HG03520 (cell line): ENCODE results near the gene PRSS16.
"Not testable (repeated sequence)": the region's sequence is repeated elsewhere in the genome, so short reads cannot be mapped to it uniquely, and the experiment has no call there.

Source experiments
- ATAC-seq: cut with Tn5 transposase; IDR thresholded peaks from one replicate; pipeline ENCODE4 v1.9.1; 2021; ENCODE audit warnings: mild to moderate bottlenecking, moderate library complexity; ENCODE audit not compliant: unreplicated experiment

Gene PRSS16, protein sequence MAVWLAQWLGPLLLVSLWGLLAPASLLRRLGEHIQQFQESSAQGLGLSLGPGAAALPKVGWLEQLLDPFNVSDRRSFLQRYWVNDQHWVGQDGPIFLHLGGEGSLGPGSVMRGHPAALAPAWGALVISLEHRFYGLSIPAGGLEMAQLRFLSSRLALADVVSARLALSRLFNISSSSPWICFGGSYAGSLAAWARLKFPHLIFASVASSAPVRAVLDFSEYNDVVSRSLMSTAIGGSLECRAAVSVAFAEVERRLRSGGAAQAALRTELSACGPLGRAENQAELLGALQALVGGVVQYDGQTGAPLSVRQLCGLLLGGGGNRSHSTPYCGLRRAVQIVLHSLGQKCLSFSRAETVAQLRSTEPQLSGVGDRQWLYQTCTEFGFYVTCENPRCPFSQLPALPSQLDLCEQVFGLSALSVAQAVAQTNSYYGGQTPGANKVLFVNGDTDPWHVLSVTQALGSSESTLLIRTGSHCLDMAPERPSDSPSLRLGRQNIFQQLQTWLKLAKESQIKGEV

DNA sequence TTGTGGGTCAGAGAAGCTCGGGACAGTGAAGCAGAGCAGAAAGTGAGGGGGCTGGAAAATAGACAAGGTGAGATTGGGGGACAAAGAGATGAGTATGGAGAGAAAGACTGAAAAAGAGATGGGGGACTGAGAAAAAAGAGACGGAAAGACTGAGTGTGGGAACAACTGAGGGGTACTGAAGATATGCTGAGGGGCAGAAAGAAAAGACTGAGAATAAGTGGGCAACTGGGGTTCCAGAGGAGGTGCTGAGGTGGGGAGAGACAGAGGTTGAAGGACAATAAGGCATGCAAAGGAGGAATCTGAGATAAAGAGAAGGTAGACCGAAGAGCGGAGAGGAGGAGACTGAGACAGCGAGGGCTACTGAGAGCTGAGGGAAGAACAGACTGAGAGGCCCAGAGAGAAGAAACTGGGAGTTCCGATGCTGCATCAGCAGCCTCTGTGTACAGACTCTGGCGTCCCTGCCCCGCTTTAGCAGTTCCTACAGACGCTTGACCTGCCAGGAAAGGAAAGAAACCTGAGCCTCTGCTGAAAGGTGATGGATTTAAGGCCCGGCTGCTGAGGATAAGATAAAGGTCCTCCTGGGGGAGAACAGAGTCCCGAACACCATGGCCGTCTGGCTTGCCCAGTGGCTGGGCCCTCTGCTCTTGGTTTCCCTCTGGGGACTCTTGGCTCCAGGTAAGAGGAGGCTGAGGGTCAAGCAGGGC is at the start of gene PRSS16:
Gene PRSS16 (plus strand): TSS at position 569 of the 704 bp plus-strand sequence. CDS start 37 bp downstream, at position 606.
- ATAC-seq, result no peak

DNA sequence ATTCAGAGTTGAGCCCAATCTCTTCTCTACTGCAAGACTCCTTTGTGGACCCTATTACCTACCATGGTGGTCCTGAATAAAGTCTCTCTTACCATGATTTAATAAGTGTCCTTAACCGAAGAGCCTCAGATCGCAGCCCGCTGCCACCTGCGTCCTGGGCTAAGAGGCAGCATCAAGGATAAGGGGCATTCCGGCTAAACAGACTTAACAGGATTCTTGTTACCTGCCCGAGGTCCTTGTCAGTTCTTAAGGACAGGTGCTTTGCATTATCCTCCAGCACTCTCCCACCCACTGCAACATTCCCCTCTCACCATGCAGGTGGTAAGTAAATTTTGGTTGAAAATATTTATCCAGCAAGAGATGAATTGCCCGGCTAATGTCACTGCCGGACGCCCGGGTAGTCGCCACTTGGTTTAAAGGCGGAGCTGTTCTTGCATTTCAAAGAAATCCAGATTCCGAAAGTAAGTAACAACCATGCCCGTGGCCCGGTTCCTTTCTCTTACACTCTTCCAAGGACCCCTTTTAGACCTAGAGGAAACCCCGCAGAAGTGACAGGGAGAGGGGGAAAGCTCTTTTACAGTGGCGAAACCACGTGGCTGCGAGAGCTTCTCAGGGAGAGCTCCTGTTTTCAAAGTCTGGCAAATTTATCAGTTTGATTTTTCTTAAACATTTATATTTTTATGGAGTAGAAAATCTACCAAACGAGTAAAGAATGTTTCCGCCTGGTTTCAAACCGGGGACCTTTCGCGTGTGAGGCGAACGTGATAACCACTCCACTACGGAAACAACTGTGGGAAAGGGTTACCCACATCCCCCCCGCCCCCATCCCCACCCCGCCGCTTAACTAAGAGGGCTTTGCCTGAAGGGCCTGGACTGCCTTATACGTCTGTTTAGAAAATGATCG is 41.9 kb upstream of the PRSS16 start:
- ATAC-seq, result no peak

DNA sequence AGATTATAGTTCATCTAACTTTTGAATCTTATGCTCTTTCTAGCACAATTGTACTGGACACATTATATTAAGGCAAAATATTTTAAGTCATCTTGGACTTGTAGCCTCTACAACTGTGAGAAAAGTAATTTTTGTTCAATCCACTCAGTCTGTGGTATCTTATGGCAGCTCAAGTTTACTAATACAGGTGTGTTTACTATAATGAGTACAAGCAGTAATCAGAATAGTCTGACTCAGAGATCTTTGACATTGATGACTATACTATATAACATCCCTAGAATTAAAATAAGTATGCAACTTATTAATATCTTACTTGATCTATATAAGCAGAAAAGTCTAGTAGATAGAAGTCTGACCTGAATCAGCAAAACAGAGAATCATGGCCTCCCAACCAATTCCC is 40.7 kb upstream of the PRSS16 start:
- ATAC-seq, result no peak

DNA sequence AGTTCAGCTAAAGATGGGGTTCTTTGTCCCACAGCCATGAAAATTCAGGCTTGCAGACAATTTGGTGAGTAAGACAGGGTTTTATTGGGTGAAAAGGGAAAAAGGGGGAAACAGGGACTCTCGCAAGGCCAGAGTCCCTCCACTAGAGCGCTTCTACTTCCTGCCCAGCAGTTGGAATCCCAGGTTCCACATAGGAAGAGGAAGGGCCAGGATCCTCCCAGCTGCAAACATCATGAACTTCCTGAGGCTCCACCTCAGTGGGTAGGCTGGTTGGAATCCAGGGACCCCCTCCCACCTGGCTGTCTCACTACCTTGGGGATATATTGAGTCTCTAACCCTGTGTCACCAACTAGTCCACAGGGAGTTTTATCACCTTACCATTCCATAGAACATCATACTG is 39.5 kb upstream of the PRSS16 start:
- no peak for ATAC-seq

DNA sequence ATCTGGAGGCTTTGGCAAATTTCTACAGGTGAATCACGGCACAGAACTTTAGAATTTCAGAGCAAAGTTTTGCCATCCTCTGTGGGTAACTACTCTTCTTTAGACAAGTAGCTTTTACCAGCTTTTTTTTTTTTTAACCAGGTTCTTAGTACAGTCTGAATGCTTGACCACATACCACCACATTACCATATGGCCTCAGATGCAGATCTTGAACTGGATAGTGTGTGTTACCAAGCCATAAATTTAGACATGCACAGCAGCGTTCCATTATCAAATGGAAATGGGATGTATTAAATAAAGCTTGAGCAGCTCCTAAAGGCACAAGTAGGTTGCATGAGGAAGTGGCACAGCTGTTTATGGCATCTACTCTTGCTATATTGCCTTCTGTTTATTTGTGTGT is 38.3 kb upstream of the PRSS16 start:
- ATAC-seq, result no peak

DNA sequence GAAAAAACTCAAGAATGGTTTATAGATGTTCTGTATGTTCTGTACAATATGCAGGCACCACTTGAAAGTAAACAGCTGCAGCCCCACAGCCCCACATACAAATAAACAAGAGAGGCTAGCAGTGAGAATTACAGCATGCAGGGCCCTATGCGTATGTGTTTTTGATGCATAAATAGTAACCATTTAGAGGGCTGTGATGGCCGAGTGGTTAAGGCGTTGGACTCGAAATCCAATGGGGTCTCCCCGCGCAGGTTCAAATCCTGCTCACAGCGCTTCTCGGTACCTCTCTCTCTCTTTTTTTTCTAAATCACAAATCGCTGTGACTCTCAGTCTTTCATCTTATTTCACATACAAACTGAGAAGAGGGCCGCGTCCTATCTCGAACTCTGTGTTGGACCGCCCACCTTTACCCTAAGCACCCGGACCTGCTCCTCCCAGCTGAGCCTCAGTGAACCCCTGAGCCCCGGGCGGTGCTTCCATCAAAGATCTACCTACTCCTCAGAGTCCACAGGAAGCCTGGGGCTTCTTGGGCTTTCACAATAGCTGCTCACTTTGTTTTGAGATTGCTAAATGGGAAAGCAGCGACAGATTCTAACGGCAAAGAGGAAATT is 37.7 kb upstream of the PRSS16 start:
- ATAC-seq, result no peak

DNA sequence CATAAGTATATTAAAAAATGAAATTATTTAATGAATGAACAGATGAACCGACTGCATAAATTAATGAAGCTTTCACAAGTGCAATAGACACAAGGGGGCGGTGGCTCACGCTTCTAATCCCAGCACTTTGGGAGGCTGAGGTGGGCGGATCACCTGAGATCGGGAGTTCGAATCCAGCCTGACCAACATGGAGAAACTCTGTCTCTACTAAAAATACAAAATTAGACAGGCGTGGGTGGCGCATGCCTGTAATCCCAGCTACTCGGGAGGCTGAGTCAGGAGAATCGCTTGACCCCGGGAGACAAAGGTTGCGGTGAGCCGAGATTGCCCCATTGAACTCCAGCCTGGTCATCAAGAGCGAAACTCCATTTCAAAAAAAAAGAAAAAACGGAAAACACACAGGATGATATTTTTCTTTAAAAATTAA is 34.4 kb upstream of the PRSS16 start:
- not testable (repeated sequence) for ATAC-seq

DNA sequence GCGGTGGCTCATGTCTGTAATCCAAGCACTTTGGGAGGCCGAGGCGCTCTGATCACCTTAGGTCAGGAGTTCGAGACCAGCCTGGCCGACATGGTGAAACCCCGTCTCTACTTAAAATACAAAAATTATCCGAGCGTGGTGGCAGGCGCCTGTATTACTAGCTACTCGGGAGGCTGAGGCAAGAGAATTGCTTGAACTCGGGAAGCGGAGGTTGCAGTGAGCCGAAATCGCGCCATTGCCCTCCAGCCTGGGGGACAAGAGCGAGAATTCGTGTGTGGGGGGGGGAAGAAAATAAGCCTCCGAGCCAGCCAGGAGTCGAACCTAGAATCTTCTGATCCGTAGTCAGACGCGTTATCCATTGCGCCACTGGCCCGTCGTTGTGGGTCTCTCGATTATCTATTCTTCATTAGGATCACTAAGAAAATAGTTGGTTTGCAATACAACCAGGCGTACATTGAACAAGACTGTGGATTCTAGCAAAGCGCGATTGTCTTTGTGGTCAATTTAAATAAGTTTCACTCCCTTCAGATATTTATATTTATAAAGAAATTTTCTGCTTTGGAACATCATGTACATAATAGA is 33.9 kb upstream of the PRSS16 start:
- ATAC-seq, result no peak

DNA sequence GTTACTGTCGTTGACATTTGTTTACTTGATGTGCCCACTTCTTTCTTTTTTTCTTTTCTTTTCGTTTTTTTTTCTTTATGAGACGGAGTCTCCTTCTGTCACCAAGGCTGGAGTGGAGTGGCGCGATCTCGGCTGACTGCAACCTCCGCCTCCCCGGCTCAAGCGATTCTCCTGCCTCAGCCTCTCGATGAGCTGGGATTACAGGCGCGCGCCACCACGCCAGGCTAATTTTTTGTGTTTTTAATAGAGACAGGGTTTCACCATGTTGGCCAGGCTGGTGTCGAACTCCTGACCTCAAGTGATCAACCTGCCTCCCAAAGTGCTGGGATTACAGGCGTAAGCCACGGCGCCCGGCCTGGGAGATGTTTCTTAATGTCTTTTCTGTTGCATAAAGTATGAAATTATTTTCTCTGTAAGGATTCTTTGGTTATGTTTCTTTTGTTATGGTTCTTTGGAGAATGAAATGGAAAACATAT is 33.3 kb upstream of the PRSS16 start:
- no peak for ATAC-seq

DNA sequence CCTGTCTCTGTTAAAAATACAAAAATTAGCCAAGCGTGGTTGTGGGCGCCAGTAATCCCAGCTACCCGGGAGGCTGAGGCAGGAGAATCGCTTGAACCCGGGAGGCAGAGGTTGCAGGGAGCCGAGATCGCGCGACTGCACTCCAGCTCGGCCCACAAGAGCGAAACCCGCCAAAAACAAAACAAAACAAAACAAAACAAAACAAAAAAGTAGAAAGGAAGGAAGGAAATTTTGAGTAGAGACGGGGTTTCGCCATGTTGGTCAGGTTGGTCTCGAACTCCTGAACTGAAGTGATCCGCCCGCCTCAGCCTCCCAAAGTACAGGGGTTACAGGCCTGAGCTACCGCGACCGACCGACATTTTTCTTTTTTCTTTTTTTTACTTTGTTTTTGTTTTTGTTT is 30.6 kb upstream of the PRSS16 start:
- ATAC-seq, result no peak

DNA sequence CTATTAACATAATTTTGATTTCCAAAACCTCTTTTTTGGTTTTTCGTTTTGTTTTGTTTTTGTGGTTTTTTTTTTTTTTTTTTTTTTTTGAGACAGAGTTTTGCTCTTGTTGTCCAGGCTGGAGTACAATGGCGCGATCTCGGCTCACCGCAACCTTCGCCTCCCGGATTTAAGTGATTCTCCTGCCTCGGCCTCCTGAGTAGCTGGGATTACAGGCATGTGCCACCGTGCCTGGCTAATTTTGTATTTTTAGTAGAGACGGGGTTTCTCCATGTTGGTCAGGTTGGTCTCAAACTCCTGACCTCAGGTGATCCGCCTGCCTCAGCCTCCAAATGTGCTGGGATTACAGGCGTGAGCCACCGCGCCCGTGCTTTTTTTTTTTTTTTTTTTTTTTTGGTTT is 24.5 kb upstream of the PRSS16 start:
- ATAC-seq, result not testable (repeated sequence)

DNA sequence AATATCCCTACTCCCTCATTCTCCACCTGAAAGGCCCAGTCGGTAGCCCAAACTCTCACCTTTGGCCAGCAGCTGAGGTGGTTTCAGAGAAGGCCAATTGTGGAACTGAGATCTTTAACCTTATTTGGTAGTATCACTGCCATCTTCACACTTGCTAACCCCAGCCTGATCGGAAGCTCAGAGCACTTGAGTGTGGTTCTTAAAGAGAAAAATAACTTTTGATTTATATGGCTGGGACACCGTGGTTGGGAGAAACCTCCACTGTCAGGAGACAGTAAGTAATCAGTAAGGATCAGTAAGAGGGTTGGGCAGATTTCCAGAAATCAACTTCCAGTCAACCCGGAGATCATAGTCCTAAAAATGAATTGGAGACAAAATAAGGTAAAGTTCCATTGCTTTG is 22.8 kb upstream of the PRSS16 start:
- no peak for ATAC-seq

DNA sequence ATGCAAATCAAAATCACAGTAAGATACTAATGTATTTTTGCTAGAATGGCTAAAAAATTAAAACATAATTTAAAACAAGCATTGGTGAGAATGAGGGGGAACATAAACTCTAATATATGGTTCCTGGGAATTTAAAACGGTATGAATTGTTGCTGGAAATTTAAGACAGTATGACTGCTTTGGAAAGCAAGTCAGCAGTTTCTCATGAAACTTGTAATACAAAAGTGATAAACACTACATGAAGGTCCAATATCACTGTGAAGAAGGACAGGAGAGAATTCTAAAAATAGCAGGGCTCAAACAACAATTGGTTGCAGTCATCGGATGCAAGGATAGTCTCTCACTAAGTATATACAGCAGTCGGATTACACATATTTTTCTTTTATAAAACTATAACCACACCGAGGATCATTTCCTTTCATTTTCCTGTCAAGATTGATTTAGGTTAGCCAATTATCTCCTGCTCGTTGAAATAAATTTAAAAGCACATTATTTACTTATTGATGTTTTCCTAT is 18.5 kb upstream of the PRSS16 start:
- ATAC-seq, result no peak

DNA sequence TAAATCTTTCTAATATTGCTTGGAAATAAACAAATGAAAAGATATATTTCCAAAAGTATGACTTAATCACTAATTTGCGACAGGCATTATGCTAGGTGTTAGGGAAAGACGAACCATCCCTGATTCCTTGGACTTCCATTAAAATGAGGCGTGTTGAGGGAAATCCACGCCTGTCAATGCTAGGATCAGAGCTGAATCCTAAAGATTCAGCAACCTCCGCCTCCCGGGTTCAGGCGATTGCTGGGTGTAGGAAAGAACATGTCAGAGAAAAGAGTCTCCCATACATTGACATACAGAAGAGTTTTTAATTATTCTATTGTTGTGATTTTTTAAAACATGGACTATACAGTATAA is 16.8 kb upstream of the PRSS16 start:
- ATAC-seq, result no peak

DNA sequence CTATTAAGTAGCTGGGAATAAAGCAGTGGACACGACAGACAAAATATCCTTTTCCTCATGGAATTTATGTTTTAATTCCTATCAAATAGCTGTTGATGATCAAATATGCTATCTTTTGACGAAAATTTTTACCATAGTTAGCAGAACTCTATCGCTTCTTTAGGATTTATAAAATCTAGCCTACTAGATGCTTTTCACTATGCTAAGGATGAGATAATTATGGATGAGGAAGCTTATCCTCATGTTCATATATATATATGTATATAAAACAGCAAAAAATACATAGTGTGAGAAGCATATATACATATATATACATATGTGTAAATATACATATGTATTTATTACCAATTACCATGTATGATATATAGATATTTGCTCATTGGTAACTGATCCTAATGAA is 12.9 kb upstream of the PRSS16 start:
- no peak for ATAC-seq

DNA sequence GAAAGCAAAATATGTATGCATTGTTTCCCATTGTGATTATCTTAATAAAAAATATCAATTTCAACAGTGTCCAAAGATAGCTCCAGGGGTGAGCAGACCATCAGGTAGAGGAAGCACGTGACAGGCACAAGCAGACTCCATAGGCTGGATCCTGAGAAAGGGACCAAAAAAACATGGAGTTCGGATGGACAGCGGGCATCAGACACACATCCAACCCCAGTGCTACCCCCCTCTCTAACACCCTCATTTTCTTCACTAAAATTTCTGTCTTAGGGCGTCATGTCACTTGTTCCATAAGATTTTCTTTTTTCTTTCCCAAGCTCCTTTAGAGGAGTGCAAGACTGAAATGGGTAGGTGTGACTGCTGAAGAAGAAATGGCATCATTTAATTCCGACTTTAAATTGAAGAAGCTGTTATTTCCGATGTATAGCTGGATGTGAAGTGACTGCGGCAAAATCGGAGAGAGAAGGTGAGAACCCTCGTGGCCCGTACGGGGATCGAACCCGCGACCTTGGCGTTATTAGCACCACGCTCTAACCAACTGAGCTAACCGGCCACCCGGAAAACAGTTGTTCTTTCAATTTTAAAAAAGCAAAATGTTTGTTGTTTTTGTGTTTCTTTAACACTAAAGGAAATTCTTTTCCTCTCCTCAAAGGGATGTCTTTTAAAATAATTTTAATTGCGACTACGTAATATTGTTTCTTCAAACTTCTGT is 10.3 kb upstream of the PRSS16 start:
- ATAC-seq, result no peak

DNA sequence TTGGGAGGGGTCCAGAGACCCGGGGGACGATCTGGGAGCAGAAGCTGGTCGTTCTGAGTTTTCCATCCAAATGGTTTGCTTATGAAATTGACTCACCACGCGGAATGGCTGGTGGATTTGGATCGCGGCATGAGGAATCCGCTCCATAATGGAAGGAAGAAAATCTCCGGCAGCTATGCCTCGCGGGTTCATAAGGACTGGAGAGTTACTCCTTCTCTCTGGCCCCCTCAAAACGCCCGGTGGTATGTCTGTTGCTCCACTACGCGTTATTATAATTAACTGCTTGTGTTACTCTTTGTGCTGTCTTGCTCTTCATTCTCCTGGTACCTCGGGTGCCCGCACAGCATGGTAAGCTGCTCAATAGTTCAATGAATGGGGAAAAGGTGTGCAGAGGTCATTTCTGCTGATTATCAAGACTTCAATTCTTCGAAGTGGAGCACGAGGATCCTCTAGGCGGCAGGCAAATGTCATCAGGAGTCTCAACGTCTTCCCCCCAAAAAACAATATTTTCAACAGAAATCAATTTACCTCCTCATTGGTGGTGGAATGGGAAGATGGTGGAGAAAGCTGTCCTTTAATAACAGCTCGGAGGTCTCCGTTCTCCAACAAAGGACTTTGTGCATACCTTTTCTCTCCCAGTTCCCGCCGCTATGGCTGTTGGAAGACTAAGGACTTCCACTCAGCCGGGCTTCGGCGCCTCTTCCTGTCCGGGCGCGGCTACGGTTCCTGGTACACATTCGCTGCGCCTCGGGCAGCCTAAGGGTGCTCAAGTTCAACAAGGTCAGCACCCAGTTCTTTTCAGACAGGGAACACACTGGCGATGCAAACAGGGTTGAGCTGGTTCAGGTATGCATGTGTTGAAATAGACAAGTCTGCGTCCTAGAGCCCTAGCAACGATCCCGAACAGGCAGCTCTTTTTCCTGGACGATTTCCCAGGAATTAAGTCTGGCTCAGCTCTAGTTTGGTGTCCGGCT is 9.2 kb upstream of the PRSS16 start:
- ATAC-seq, result no peak

DNA sequence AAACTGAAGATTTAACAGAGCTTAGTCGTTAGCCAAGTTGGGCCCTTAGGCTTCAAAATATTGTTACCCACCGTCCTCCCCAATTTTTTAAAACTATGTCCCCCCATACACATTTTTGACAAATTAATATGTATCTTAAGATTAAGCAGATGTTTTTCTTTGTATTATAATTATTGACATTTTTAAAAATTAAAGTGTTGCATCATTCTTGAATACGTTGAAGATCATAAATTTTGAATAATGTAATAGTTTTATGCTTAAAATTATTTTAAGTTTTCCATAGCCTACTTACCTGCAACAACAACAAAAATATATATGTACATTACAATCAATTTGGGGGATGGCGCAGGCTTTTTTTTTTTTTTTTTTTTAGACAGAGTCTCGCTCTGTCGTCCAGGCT is 8.2 kb upstream of the PRSS16 start:
- no peak for ATAC-seq
